Stimulated activated effector memory CD8-positive, alpha-beta T cell treated with anti-CD3 and anti-CD28 coated beads, Interleukin-12 subunit alpha, Interleukin-12 subunit beta, amount 100 ng/mL, for 72 hours (primary cell): ENCODE data around the gene PLCB1.
"Not testable (repeated sequence)": the region's sequence is repeated elsewhere in the genome, so short reads cannot be mapped to it uniquely, and the experiment has no call there.

Experiments
- ATAC-seq: fragments of 150-1000 bp; cut with Tn5 transposase; 2 replicates; pipeline ENCODE4 v1.10.0; 2021
- DNase-seq, 2 donors: peaks; one replicate each; pipeline ENCODE4 v3.0.0; 2021 to 2022; ENCODE audit warnings: low spot score in 2 of 2
- H3K27ac Mint-ChIP-seq: one replicate; pipeline ENCODE4 v1.8.0; 2022; ENCODE audit warnings: mild to moderate bottlenecking, mixed read lengths
- H3K36me3 Mint-ChIP-seq: one replicate; pipeline ENCODE4 v1.8.0; 2022; ENCODE audit warnings: mild to moderate bottlenecking, mixed read lengths
- H3K4me1 Mint-ChIP-seq: one replicate; pipeline ENCODE4 v1.8.0; 2022; ENCODE audit warnings: mixed read lengths
- H3K4me3 Mint-ChIP-seq: one replicate; pipeline ENCODE4 v1.8.0; 2022; ENCODE audit warnings: mild to moderate bottlenecking, mixed read lengths
- H3K9me3 Mint-ChIP-seq: one replicate; pipeline ENCODE4 v1.8.0; 2022; ENCODE audit warnings: mixed read lengths

PLCB1 gene

DNA sequence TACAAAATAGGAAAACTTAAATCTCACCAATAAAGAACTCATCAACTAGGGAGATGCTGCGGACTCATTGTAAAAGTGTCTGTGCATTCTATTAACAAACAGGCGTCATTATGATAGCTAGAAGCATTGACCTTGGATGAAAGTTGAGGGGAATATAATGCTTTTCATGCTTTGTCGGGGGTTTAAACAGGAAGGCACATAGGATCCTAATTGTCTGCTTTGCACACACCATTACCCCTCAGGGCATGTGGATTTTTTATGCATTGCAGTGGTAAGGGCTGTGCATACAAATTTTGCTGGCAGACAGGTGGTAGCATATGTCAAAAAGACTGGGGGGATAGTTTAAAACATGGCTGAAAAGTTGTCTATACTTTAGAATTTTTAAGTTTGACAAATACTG lies 488.9 kb downstream of the PLCB1 start:
- ATAC-seq (no peak), DNase-seq (no peak)
- peaks cover 4% of the 10 kb centered on the region for H3K4me1 Mint-ChIP-seq
- H3K27ac Mint-ChIP-seq, result no peak overlapping the region
- no peaks in the 10 kb centered on the region for H3K9me3 Mint-ChIP-seq
- no peak overlapping the region for H3K4me3 Mint-ChIP-seq
- H3K36me3 Mint-ChIP-seq, result no peaks in the 10 kb centered on the region

GRCh38 chr20:8624046-8624445 lies 492.0 kb downstream of the PLCB1 start:
- Mint-ChIP-seq H3K36me3 (no peaks in the 10 kb centered on the region), H3K27ac (no peak overlapping the region), H3K4me3 (no peak overlapping the region), H3K4me1 (no peaks in the 10 kb centered on the region), H3K9me3 (no peaks in the 10 kb centered on the region)
- ATAC-seq (no peak), DNase-seq (no peak)

- H3K4me3 Mint-ChIP-seq, result no peak overlapping the region
- no peak overlapping the region for H3K27ac Mint-ChIP-seq
- peaks cover under 1% of the 10 kb centered on the region for H3K4me1 Mint-ChIP-seq
- H3K9me3 Mint-ChIP-seq, result no peaks in the 10 kb centered on the region
- ATAC-seq (no peak), DNase-seq (no peak)
- peaks cover 2% of the 10 kb centered on the region for H3K36me3 Mint-ChIP-seq
Observed at GRCh38 chr20:8624616-8625015, 492.6 kb downstream of the PLCB1 start.

DNA sequence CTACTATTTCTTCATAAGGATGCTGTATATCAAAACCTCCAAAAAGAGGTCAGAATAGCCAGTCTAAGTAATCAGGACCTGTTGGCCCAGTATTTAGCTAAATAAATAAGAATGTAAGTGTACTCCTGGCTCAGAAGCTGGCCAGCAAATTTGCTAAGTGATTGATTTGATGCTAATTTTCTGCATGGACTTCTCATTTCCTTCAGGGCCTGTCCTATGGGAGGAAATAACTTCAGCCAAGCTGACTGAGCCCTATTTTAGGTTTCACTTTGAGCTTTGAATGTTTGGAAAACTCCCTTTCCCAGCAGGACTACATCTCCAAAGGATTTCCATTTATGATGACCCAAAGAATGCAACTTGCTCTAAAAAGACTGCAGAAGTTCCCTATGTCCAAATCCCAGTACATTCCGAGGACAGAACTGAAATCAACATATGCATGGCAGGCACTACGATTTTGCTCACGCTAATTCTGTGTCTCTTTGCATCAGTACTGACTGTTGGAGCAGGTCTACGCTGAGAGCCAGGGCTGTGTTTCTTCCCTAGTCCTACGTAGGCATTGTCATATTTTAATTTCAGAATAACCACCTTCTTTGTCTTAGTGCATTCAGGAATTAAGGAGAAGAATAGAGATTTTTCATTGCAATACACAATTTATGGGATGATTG lies 495.4 kb downstream of the PLCB1 start:
- H3K27ac Mint-ChIP-seq, result no peak overlapping the region
- H3K36me3 Mint-ChIP-seq, result peaks cover 8% of the 10 kb centered on the region
- DNase-seq (no peak), ATAC-seq (no peak)
- H3K4me3 Mint-ChIP-seq, result no peak overlapping the region
- H3K9me3 Mint-ChIP-seq, result no peaks in the 10 kb centered on the region
- peaks cover 9% of the 10 kb centered on the region for H3K4me1 Mint-ChIP-seq

GRCh38 chr20:8631271-8631670 lies 499.2 kb downstream of the PLCB1 start:
- no peaks in the 10 kb centered on the region for H3K9me3 Mint-ChIP-seq
- H3K4me3 Mint-ChIP-seq, result no peak overlapping the region
- peaks cover 12% of the 10 kb centered on the region for H3K4me1 Mint-ChIP-seq
- no peak for ATAC-seq
- no peak for DNase-seq
- peaks cover 8% of the 10 kb centered on the region for H3K36me3 Mint-ChIP-seq
- H3K27ac Mint-ChIP-seq, result no peak overlapping the region

DNA sequence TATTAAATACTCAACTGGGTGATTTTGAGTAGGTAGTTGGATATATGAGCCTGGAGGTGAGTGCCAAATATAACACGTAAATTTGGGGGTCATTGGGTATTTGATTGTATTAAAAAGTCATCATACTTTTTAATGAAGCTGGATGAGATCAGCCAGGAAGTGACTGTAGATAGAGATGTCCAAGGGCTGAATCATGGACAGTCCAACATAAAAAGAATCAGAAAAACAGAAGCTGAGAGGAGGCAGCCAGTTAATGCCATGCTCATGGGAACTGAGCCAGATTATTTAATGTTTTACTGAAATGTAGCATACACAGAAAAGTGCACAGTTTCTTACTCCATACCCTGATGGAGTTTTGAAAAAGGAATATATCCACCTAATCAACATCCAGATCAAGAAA lies 501.3 kb downstream of the PLCB1 start:
- H3K27ac Mint-ChIP-seq, result no peak overlapping the region
- ATAC-seq (no peak), DNase-seq (no peak)
- H3K4me3 Mint-ChIP-seq, result no peak overlapping the region
- peaks cover 17% of the 10 kb centered on the region for H3K4me1 Mint-ChIP-seq
- peaks cover 8% of the 10 kb centered on the region for H3K36me3 Mint-ChIP-seq
- no peaks in the 10 kb centered on the region for H3K9me3 Mint-ChIP-seq

DNA sequence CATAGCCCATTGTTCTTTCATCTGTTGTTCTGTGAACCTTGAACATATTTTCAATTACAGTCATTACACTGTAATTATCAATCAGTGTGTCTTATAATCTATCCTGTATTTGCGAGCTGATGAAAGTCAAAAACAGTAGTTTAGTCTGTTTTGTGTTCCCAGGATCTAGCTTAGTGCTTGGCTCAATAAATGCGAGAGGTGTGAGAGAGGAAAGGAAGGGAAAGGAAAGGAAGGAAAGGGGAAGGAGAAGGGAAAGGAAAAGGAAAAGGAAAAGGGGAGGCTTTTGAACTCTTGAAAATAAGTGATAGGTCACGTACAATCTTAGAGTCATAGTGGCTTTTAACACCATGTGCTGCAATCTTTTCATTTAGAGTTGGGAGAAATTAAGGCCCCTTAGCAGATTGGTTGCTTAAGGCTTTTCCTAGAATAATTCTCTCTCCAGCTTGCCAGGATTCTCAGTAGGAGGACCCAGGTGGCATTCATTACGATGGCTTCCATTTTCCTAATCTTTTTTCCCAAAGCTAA lies 503.0 kb downstream of the PLCB1 start:
- peaks cover 1% of the 10 kb centered on the region for H3K36me3 Mint-ChIP-seq
- no peaks in the 10 kb centered on the region for H3K9me3 Mint-ChIP-seq
- H3K4me3 Mint-ChIP-seq, result no peak overlapping the region
- ATAC-seq, result no peak
- no peak for DNase-seq
- no peak overlapping the region for H3K27ac Mint-ChIP-seq
- peaks cover 13% of the 10 kb centered on the region for H3K4me1 Mint-ChIP-seq

DNA sequence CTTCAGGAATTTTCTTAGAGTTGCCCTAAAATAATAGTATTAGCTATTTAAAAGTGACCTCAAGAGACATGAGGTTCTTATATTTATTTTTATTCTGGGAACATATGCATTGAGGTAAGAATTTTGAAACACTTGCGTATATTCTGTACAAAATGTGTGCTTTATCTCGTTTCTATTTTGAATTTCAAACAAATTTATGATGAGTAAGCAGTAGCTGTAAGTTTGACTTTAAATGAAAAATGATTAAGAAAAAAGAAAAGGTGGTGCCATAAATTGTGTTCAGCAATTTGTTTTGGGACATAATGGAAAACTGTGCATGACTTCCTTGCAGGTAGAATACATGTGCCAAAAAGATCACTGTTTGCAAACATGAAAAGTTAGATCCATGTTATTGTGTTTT lies 503.8 kb downstream of the PLCB1 start:
- peaks cover 13% of the 10 kb centered on the region for H3K4me1 Mint-ChIP-seq
- H3K9me3 Mint-ChIP-seq, result no peaks in the 10 kb centered on the region
- no peak for DNase-seq
- no peak overlapping the region for H3K27ac Mint-ChIP-seq
- H3K36me3 Mint-ChIP-seq, result no peaks in the 10 kb centered on the region
- ATAC-seq, result no peak
- no peak overlapping the region for H3K4me3 Mint-ChIP-seq

GRCh38 chr20:8639112-8639778 lies 507.2 kb downstream of the PLCB1 start:
- no peak for ATAC-seq
- Mint-ChIP-seq H3K4me1 (peaks cover 6% of the 10 kb centered on the region), H3K27ac (no peak overlapping the region), H3K4me3 (no peak overlapping the region), H3K9me3 (no peaks in the 10 kb centered on the region), H3K36me3 (no peaks in the 10 kb centered on the region)
- no peak for DNase-seq

GRCh38 chr20:8640461-8640860 lies 508.4 kb downstream of the PLCB1 start:
- DNase-seq (no peak), ATAC-seq (no peak)
- no peaks in the 10 kb centered on the region for H3K36me3 Mint-ChIP-seq
- H3K4me1 Mint-ChIP-seq, result peaks cover 6% of the 10 kb centered on the region
- no peak overlapping the region for H3K27ac Mint-ChIP-seq
- H3K4me3 Mint-ChIP-seq, result no peak overlapping the region
- no peaks in the 10 kb centered on the region for H3K9me3 Mint-ChIP-seq

DNA sequence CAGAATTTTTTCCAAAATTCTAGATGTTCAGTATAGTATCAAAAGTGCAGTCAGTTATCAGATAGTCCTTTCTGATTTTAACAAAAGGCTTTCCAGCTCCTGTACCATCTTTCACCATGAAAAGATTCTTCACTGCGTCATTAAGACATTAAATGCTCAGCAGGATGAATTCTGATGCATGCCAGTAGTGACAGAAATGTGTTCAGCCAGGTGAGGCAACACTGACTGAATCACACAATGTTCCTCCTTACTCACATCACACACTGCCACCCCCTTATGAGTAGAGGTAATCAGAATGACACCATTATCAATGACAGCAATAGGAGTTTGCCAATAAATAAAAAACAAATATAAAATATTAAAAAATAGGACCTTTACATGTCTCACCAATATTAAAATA lies 510.2 kb downstream of the PLCB1 start:
- Mint-ChIP-seq H3K9me3 (no peaks in the 10 kb centered on the region), H3K36me3 (peaks cover 12% of the 10 kb centered on the region), H3K4me3 (no peak overlapping the region), H3K4me1 (peaks cover 6% of the 10 kb centered on the region), H3K27ac (no peak overlapping the region)
- ATAC-seq (no peak), DNase-seq (no peak)

DNA sequence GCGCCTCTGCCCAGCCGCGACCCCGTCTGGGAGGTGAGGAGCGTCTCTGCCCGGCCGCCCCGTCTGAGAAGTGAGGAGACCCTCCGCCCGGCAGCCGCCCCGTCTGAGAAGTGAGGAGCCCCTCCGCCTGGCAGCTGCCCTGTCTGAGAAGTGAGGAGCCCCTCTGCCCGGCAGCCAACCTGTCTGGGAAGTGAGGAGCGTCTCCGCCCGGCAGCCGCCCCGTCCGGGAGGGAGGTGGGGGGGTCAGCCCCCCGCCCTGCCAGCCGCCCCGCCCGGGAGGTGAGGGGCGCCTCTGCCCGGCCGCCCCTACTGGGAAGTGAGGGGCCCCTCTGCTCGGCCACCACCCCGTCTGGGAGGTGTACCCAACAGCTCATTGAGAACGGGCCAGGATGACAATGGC lies 512.4 kb downstream of the PLCB1 start:
- not testable (repeated sequence) for H3K4me1 Mint-ChIP-seq, H3K9me3 Mint-ChIP-seq

GRCh38 chr20:8645326-8645725 lies 513.3 kb downstream of the PLCB1 start:
- ATAC-seq, result no peak
- Mint-ChIP-seq H3K9me3 (no peaks in the 10 kb centered on the region), H3K27ac (no peak overlapping the region)

More for the DNA sequence above, 512.4 kb downstream of the PLCB1 start:
- not testable (repeated sequence) for H3K27ac Mint-ChIP-seq, ATAC-seq, H3K4me3 Mint-ChIP-seq, DNase-seq
- peaks cover 17% of the 10 kb centered on the region for H3K36me3 Mint-ChIP-seq

GRCh38 chr20:8646033-8646441 lies 514.0 kb downstream of the PLCB1 start:
- Mint-ChIP-seq H3K9me3 (no peaks in the 10 kb centered on the region), H3K4me1 (peaks cover 5% of the 10 kb centered on the region), H3K36me3 (peaks cover 17% of the 10 kb centered on the region), H3K4me3 (no peak overlapping the region), H3K27ac (no peak overlapping the region)
- no peak for DNase-seq
- no peak for ATAC-seq

More at GRCh38 chr20:8645326-8645725, 513.3 kb downstream of the PLCB1 start:
- H3K4me3 Mint-ChIP-seq, result no peak overlapping the region
- peaks cover 17% of the 10 kb centered on the region for H3K36me3 Mint-ChIP-seq
- no peak for DNase-seq
- H3K4me1 Mint-ChIP-seq, result peaks cover 5% of the 10 kb centered on the region

DNA sequence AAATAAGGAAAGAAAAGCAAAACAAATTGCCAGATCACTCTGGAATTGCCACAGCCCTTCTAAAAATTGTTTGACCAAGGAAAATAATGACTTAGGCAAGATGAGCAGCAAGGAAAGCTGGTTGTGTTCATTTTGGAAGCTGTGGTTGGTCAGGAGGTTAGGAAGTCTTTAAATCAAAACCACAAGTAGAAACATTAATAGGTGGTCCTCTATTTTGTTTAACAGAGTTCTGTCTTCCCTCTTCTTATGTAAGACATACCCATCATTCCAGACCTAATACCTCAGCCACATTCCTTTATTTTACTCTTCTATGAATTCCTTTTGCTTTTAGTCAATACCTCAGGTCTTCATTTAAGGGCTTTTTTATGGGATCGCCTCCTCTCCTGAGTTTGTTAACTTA lies 514.6 kb downstream of the PLCB1 start:
- DNase-seq, result no peak
- Mint-ChIP-seq H3K36me3 (peaks cover 17% of the 10 kb centered on the region), H3K4me3 (no peak overlapping the region), H3K27ac (no peak overlapping the region), H3K9me3 (no peaks in the 10 kb centered on the region), H3K4me1 (peaks cover 5% of the 10 kb centered on the region)
- no peak for ATAC-seq

DNA sequence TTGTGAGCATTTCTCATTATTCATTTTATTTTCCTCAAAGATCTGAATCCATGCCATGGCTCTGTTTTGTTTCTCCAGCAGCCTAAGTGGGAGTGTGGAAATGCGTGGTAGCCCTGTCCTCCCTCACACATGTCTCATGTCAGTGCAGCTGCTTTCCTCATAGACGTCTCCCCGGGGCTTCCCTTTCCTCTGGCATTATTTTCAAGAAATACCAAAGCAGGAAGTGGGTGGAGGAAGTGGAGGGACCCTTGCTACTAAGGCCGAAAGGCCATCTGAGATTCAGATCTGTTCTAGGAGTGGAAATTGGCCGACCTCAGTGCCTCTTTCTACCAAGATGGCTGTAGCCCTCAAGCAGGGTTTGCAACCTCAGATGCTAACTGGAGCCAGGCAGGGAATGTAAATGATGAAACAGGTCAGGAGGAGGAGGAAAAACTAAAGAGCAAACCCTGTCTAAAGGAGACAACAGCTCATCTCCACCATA lies 515.9 kb downstream of the PLCB1 start:
- DNase-seq (no peak), ATAC-seq (no peak)
- Mint-ChIP-seq H3K27ac (peak overlapping the region; percentile 48), H3K36me3 (peaks cover 17% of the 10 kb centered on the region), H3K9me3 (no peaks in the 10 kb centered on the region), H3K4me1 (peaks cover 5% of the 10 kb centered on the region), H3K4me3 (no peak overlapping the region)
